SK-N-SH (cell line): Measurements from ENCODE around the gene NEURL3.

Experiments used
- CHD2 ChIP-seq: fragments of 150-350 bp; IDR thresholded peaks from 2 replicates; pipeline ENCODE4 v1.6.1; 2018; ENCODE audit warnings: low read length; ENCODE audit not compliant: partially characterized antibody
- POLR2AphosphoS5 ChIP-seq: IDR thresholded peaks from 2 replicates; pipeline ENCODE4 v1.6.1; 2012; ENCODE audit warnings: low read depth, low read length
- RFX5 ChIP-seq: IDR thresholded peaks from 2 replicates; pipeline ENCODE4 v1.6.1; 2012; ENCODE audit warnings: mild to moderate bottlenecking, improper control_type of control experiment, low read length
- YY1 ChIP-seq: IDR thresholded peaks from 2 replicates; pipeline ENCODE4 v1.4.0; 2012; ENCODE audit warnings: low read depth, mild to moderate bottlenecking
- TF ChIP-seq, protein P1 (sequence below): fragments of 200-600 bp; sonication (generic); IDR thresholded peaks from 2 replicates; pipeline ENCODE4 v1.6.1; 2017; ENCODE audit warnings: antibody characterized with exemption, mild to moderate bottlenecking, moderate library complexity
- TF ChIP-seq, protein P2 (sequence below): IDR thresholded peaks from 2 replicates; pipeline ENCODE4 v1.4.0; 2012; ENCODE audit warnings: low read depth
- TF ChIP-seq, protein P3 (sequence below): IDR thresholded peaks from 2 replicates; pipeline ENCODE4 v1.6.1; 2012; ENCODE audit warnings: mild to moderate bottlenecking, low read depth, low read length, moderate library complexity
- TF ChIP-seq, protein P4 (sequence below): fragments of 150-350 bp; IDR thresholded peaks from 2 replicates; pipeline ENCODE4 v1.6.1; 2017; ENCODE audit warnings: antibody characterized with exemption, low read length, low read depth, borderline replicate concordance

DNA sequence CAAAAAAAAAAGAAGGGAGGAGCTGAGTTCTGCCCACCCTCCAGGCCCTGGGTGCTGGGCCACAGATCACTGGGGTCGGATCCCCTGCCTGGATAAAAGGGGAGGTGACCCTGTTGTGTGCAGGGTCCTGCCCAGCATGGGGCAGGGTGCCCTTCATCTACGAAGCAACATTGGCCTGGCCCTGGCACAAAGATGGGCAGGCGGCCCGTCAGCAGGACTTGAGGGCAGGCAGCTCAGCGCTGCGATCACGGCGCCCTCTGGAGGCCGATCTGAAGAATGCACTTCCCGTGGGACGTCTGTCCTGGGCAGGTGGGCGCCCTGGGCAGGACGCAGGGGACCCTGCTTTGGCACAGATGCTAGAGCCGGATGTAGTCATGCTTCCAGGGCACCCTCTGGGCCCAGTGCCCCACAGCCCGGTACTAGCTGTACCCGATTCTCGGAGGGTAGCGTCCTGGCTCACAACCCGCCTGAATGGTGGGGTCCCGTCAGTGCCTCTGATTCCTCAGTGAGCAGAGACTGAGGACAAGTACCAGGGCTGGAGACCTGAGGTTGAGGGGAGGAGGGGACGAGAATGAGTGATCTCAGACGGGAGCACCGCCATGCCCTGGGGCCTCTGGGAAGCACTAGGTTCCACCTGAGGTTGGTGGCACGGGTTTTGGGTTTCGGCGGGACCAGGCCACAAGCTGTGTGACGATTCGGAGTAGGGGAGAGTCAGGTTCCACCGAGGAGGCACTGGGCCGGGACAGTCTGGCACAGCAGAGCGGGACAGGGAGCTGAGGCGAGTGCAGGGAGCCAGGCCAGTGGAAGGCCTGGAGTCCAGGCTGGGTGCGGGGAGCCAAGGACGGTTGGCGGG, 49.4 kb upstream of the NEURL3 start:
- TF ChIP-seq RFX5 = no peak
- TF ChIP-seq YY1 = no peak
- TF ChIP-seq, protein P1, sequence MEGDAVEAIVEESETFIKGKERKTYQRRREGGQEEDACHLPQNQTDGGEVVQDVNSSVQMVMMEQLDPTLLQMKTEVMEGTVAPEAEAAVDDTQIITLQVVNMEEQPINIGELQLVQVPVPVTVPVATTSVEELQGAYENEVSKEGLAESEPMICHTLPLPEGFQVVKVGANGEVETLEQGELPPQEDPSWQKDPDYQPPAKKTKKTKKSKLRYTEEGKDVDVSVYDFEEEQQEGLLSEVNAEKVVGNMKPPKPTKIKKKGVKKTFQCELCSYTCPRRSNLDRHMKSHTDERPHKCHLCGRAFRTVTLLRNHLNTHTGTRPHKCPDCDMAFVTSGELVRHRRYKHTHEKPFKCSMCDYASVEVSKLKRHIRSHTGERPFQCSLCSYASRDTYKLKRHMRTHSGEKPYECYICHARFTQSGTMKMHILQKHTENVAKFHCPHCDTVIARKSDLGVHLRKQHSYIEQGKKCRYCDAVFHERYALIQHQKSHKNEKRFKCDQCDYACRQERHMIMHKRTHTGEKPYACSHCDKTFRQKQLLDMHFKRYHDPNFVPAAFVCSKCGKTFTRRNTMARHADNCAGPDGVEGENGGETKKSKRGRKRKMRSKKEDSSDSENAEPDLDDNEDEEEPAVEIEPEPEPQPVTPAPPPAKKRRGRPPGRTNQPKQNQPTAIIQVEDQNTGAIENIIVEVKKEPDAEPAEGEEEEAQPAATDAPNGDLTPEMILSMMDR = peak; percentile 90
- TF ChIP-seq POLR2AphosphoS5 = no peak
- TF ChIP-seq CHD2 = no peak
- TF ChIP-seq, protein P2, sequence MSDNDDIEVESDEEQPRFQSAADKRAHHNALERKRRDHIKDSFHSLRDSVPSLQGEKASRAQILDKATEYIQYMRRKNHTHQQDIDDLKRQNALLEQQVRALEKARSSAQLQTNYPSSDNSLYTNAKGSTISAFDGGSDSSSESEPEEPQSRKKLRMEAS = no peak
- TF ChIP-seq, protein P3, sequence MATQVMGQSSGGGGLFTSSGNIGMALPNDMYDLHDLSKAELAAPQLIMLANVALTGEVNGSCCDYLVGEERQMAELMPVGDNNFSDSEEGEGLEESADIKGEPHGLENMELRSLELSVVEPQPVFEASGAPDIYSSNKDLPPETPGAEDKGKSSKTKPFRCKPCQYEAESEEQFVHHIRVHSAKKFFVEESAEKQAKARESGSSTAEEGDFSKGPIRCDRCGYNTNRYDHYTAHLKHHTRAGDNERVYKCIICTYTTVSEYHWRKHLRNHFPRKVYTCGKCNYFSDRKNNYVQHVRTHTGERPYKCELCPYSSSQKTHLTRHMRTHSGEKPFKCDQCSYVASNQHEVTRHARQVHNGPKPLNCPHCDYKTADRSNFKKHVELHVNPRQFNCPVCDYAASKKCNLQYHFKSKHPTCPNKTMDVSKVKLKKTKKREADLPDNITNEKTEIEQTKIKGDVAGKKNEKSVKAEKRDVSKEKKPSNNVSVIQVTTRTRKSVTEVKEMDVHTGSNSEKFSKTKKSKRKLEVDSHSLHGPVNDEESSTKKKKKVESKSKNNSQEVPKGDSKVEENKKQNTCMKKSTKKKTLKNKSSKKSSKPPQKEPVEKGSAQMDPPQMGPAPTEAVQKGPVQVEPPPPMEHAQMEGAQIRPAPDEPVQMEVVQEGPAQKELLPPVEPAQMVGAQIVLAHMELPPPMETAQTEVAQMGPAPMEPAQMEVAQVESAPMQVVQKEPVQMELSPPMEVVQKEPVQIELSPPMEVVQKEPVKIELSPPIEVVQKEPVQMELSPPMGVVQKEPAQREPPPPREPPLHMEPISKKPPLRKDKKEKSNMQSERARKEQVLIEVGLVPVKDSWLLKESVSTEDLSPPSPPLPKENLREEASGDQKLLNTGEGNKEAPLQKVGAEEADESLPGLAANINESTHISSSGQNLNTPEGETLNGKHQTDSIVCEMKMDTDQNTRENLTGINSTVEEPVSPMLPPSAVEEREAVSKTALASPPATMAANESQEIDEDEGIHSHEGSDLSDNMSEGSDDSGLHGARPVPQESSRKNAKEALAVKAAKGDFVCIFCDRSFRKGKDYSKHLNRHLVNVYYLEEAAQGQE = no peak
- TF ChIP-seq, protein P4, sequence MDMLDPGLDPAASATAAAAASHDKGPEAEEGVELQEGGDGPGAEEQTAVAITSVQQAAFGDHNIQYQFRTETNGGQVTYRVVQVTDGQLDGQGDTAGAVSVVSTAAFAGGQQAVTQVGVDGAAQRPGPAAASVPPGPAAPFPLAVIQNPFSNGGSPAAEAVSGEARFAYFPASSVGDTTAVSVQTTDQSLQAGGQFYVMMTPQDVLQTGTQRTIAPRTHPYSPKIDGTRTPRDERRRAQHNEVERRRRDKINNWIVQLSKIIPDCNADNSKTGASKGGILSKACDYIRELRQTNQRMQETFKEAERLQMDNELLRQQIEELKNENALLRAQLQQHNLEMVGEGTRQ = no peak
